SU-DHL-6 (cell line): ENCODE data around the gene UBE3B.

Experiments used
- EZH2phosphoT487 ChIP-seq: fragments of 200-600 bp; sonication (generic), shearing (Covaris generic); conservative IDR thresholded peaks from 2 replicates; pipeline ENCODE4 v1.6.1; 2018; ENCODE audit warnings: mild to moderate bottlenecking, antibody characterized with exemption, low read length, moderate library complexity, mixed read lengths
- TF ChIP-seq, protein P1 (sequence below): fragments of 200-600 bp; sonication (generic); IDR thresholded peaks from one replicate; pipeline ENCODE4 v1.5.1; 2017; ENCODE audit warnings: antibody characterized with exemption, mild to moderate bottlenecking, low read length, moderate library complexity; ENCODE audit not compliant: insufficient read depth, poor library complexity, severe bottlenecking

DNA sequence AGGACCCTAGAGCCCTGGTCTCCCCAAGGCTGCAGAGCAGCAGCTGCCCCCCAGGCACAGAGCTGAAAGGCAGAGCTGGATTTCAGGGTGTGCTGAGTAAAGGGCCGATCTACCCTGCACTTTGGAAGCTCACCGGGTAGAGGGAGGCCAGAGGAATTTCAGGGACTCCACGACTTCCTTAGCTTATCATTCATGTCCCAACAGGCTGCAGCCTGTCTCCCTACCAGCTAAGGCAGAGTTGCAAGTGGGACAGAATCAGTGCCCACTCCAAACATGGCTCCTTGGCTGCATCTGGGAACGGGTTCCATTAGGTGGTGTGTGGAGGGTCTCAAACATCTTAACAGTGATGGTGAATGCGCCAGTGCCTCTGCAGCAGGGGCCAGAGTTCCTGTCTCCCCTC lies 68.4 kb downstream of the UBE3B start:
- TF ChIP-seq, protein P1, sequence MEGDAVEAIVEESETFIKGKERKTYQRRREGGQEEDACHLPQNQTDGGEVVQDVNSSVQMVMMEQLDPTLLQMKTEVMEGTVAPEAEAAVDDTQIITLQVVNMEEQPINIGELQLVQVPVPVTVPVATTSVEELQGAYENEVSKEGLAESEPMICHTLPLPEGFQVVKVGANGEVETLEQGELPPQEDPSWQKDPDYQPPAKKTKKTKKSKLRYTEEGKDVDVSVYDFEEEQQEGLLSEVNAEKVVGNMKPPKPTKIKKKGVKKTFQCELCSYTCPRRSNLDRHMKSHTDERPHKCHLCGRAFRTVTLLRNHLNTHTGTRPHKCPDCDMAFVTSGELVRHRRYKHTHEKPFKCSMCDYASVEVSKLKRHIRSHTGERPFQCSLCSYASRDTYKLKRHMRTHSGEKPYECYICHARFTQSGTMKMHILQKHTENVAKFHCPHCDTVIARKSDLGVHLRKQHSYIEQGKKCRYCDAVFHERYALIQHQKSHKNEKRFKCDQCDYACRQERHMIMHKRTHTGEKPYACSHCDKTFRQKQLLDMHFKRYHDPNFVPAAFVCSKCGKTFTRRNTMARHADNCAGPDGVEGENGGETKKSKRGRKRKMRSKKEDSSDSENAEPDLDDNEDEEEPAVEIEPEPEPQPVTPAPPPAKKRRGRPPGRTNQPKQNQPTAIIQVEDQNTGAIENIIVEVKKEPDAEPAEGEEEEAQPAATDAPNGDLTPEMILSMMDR, result no peak
- TF ChIP-seq EZH2phosphoT487, result no peak
